Right lobe of liver (tissue), 4 donors: ENCODE data around the gene CTPS2.

Experiments
- CTCF ChIP-seq, 4 donors: fragments of 200-600 bp in 3 of 4; fragments of 450-650 bp in 1 of 4; IDR thresholded peaks; one replicate each; pipeline versions ENCODE4 v1.5.1 to v1.8.0; 2016 to 2022; ENCODE audit warnings: antibody characterized with exemption in 4 of 4, mild to moderate bottlenecking in 2 of 4
- POLR2A ChIP-seq: fragments of 450-650 bp; IDR thresholded peaks from one replicate; pipeline ENCODE4 v1.6.1; 2017; ENCODE audit warnings: antibody characterized with exemption, mild to moderate bottlenecking
- donor health status: DM: no; HTN: no; CAD: no.
- donor health status: DM: no; HTN: no; CAD: no.
- donor health status: DM: no; HTN: yes; CAD: no.

GRCh38 chrX:16743604-16744325 is 31.3 kb upstream of the CTPS2 start:
- no peak for TF ChIP-seq POLR2A
- TF ChIP-seq CTCF (IDR thresholded peaks at IDR 0.05): peak; percentile 16 to 45 (median 23)
